GM18508 (cell line): ENCODE measurements around the gene MYO18B.

Experiments
- ATAC-seq: cut with Tn5 transposase; IDR thresholded peaks from one replicate; pipeline ENCODE4 v1.9.1; 2021; ENCODE audit warnings: moderate number of reproducible peaks; ENCODE audit not compliant: insufficient read depth, unreplicated experiment

The MYO18B gene

GRCh38 chr22:26023104-26023775, 281.3 kb downstream of the MYO18B start:
- no peak for ATAC-seq

- no peak for ATAC-seq
Observed at GRCh38 chr22:26025626-26026025, 283.6 kb downstream of the MYO18B start.

- no peak for ATAC-seq
Observed at GRCh38 chr22:26027341-26027740, 285.4 kb downstream of the MYO18B start.

DNA sequence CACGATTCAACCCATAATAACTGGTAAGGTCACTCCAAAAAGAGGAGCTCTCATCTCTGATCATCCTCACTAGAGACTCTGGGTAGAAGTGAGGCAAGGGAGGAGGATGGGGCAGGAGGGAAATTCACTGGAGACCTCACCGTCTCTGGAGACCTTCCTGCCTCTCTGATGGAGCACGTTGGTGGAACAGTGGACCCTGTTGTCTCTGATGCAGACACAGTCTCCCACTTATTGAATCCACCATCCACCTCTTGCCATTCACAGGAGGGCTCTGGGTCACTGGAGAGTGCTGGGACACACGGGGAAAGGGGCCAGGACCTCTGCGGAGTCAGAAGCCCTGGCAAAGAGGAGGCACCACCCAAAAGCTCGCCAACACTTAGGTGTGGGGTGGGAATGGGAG, 289.7 kb downstream of the MYO18B start:
- ATAC-seq: no peak

GRCh38 chr22:26033071-26033470, 291.1 kb downstream of the MYO18B start:
- ATAC-seq: no peak

DNA sequence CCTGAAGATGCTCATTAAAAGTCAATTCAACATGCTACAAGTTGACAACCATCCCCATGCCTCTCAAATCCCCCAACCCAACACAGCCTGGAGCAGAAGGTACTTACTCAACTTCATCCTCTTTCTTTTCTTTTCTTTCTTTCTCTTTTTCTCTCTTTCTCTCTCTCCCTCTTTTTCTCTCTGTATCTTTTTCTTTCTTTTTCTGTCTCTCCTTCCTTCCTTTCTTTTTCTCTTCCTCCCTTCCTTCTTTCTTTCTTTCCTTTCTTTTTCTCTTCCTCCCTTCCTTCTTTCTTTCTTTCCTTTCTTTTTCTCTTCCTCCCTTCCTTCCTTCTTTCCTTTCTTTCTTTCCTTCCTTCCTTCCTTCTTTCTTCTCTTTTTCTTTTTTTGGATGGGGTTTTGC, 291.6 kb downstream of the MYO18B start:
- no peak for ATAC-seq

DNA sequence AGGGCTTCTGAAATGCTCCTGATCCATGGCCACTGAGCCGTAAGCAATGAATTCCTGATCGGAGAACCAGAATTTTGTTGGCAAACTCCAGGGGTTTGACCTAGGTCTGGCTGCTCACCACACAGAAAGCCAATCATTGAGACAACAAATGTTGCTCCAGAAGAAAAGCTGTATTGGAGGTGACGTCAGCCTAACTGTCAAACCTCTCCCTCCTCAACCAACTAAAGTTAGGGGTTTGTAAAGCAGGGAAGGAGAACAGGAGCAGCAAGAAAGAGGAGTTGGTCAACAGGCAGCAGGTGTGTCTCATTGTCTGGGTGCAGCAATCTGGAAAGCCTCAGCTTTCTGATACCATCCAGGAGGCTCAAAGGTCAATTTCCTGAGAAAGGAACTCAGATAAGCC, 293.5 kb downstream of the MYO18B start:
- no peak for ATAC-seq

DNA sequence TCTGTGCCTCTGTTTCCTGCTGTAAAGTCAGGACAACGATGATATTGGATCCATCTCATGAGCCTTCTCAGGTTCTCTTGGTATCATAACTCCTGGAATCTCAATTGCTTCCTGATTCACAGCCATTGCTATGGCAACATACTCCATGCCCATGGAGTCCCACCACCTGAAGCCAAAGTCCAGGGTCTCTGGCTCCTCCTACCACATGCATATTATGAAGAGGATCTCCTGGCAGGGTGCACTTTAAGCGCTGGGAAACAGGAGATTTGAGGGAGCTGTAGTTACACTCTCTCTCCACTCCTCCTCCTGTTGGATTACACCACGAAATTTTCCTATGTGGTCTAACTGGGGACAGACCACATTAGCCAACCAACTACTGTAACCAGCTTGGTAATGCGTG, 296.4 kb downstream of the MYO18B start:
- ATAC-seq: no peak

DNA sequence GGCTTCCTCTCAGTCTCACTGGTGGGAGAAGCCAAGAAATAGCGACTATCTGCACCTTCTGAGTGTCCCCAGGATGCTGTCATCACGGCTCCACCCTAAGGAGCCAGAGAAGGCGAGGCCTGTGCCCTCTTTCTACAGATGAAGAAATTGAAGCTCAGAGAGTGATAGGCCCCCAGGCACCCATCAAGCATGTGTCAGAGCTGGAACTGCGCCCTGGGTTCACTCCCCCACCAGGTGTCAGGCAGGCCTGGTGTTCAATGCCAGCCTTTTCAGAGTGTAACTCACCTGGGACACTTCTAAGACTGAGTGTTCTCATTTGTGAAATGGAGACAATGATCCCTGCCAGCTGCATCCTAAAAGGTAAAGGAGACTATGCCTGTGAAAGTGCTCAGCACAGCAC, 299.9 kb downstream of the MYO18B start:
- ATAC-seq: no peak

GRCh38 chr22:26043031-26043430, 301.0 kb downstream of the MYO18B start:
- no peak for ATAC-seq

- no peak for ATAC-seq
Observed at GRCh38 chr22:26045051-26045450, 303.1 kb downstream of the MYO18B start.

GRCh38 chr22:26045860-26046259, 303.9 kb downstream of the MYO18B start:
- ATAC-seq: no peak

DNA sequence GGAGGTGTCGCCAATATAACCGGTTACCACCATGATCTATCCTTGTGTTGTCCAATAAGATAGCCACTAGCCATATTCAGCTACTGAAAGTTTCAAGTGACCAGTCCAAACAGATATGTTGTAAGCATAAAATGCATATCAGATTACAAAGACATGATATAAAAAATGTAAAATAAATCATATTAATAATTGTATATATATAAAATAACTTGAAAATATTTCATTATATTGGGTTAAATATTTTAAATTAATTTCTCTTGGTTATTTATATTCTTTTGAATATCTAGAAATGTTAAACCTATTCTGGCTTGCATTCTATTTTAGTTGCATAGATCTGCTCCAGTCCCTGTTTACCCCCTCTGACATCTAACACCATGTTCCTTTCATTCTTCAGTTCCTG, 305.5 kb downstream of the MYO18B start:
- ATAC-seq: no peak

DNA sequence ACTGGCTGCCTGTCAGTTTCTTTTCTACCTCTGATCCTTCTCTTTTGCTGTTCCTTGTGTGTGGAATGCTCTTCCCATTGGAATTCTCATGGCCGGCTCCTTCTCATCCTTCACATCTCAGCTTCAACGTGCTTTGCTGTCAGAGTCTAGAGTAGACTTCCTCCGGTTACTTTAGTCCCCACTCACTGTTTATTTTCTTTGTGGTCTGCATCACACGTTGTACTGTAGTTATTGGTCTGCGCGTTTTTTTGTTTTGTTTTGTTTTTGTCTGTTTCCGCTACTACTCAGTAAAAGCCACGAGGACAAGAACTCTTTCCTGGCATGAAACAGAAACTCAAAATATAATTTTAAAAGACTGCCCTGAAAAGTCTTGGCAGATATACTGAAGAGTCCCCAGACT, 305.9 kb downstream of the MYO18B start:
- ATAC-seq: no peak

DNA sequence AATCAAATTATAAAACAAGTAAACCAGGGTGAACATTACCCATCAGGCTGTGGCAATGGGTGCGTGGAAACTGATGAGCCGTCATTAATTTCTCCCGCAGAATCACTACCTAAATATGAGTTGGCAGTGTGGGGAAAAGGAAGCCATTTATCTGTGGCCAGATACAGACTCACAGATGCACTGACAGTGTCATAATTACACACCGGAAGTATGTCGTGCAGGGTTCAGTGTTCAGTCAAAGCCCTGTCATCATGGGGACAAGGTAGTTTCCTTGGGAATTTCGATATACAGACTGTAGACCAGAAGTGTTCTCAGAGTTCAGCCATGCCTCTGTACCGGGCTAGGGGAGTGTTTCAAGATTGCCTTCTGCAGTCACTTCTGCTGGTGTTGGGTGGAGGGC, 308.1 kb downstream of the MYO18B start:
- no peak for ATAC-seq

DNA sequence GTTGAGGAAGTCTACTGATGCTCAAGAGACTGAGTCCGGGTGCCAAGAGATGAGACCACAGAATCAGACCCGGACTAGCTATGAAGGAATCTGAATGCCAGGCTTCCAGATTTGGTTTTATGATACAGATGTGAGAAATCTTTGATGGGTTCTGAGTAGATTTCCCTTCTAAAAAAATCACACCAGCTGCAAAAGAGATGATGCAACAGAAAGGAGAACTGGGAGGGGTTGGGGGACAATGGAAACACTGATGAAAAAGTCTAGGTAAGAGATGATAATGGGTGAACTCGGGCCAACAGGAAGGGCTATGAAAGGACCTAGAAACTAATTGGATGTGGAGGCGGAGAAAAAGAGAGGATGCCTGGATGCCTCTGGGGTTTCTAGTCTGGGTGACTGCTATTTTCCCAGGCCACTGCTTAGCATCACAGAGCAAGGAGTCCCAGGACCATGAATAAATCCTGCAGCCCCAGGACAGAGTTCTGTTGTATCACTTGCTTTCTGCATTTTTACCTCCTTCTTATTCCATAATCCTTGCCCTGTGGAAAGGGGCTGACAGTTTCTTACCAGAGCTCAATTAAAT, 311.8 kb downstream of the MYO18B start:
- no peak for ATAC-seq

DNA sequence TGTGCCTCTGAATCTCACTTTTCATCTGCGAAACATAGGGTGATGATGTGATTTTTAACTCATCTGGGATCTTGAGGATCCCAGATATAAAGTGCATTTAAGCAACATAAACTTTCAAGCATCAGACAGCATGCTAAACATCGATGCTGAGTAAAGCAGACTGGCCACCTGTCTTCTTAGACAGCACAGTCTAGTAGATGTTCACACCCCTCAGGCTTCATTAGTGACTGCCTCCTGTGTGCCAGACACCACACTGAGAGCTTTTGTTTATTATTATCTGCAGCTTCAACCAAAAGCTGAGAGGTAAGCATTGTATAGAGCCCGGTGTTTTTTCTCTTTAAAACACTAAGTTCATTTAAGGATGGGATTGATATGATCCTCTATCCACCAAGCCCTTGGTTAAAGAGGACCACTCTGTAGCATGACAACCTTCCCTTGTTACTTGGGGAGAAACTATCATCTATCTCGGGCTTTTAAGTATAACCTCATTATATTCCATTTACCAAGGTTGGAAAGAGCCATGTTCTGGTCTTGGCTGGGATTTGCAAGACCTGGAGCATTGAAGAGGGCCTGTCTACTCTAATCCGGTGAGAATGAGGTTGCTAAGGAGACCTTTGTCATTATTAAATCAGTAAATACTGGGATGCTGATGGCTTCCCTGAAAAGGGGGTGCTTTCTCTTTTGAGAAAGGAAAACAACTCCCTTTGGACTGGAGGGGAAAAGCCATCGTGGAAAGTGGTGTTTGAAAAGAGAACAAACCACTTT, 313.0 kb downstream of the MYO18B start:
- ATAC-seq: no peak

DNA sequence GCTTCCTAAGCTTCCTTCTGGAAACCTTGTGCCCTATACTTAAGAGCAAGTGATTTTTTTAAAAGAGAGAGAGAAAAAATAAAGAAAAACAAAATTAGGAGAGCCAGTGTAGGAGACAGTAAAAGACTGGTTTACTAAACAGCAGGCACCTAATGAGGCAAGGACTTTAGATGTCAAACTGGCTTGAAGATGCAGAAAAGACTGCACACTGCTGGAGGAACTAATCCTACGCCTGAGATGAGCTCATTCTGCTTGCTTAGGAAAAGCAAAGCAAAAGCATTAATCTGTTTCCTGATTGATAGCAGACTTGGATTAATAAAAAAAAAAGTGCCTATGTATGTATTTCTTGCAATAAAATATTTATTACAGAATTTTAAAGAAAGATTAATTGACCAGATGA, 313.7 kb downstream of the MYO18B start:
- ATAC-seq: no peak

DNA sequence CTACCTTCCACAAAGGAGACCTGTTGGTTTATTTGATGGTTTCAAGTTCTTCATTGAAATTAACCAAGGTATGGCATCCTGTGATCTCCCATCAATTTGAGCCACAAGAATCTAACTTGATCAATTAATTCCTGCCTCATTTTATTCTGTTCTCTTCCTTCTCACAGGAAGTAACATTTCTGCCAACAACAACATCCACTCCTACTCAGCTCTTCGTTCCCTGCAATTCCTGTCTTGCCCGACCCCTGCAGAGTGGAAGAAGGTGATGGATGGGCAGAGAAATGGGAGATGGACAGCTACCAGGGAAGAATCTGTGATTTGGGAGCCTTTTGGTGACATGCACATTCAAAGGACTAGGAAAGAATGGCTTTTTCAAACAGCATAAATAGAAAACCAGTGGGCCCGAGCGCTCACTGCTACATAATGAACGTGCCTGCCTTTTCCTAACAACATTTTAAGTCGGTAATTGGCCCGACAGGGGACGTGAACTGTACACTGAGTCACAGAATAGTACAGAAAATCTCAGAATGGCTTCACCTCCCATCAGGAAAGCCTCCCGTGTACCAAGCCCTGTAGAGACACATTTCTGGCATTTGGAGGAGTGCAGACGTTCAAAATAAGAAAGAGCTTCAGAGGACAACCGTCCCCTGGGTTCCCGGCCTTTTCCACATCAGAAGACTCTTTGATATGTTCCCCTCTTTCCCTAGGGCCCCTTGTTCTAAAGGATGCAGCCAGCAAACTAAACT, 314.6 kb downstream of the MYO18B start:
- ATAC-seq: no peak

GRCh38 chr22:26057731-26058130, 315.7 kb downstream of the MYO18B start:
- no peak for ATAC-seq

DNA sequence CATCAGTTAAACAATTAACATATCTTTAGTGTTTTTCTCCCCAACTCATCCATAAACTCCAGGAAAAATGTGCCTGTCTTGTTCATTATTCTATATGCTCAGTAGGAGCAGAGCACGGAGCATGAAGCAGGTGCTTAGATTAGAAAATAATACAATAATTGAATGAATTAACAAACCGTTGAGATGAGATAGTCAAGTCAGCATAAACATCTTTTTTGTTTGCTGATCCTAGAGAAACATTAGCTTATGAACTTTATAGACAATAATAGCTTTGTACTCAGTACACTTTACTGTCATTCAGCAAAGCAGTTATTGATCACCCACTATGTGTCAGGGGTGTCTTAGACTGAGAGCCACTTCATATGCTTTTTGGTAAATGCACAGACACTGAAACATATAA, 322.1 kb downstream of the MYO18B start:
- no peak for ATAC-seq
